B cell (primary cell): ENCODE results near the gene OR2T10.
"Not testable (repeated sequence)": the region's sequence is repeated elsewhere in the genome, so short reads cannot be mapped to it uniquely, and the experiment has no call there.

Experiments used
- CTCF ChIP-seq: fragments of 200-600 bp; IDR thresholded peaks from one replicate; pipeline ENCODE4 v1.8.0; 2022; ENCODE audit warnings: antibody characterized with exemption, mild to moderate bottlenecking
- EZH2 ChIP-seq: IDR thresholded peaks from 2 replicates; pipeline ENCODE4 v1.6.1; 2012; ENCODE audit warnings: borderline replicate concordance, low read depth, mild to moderate bottlenecking, moderate library complexity, low read length; ENCODE audit not compliant: insufficient read depth, poor library complexity, severe bottlenecking

- not testable (repeated sequence) for TF ChIP-seq CTCF, EZH2
Measured at GRCh38 chr1:248645178-248645577, 47.7 kb upstream of the OR2T10 start, which contains the start of gene OR2T35.
